Liver (tissue), 9 donors: Measurements from ENCODE around the gene TNFAIP1. TPM values are rescaled to one million over a fixed set of nuclear protein-coding genes. Genes with fewer than 3 reads are reported as not detected.

Experiments
- DNase-seq: peaks from one replicate; pipeline ENCODE4 v3.0.0-alpha.2; 2017; ENCODE audit warnings: low spot score
- H3K27ac ChIP-seq, 2 donors: one replicate each; pipeline ENCODE4 v1.7.0; 2013; ENCODE audit warnings: inconsistent platforms in 2 of 2, low read length in 2 of 2, control low read depth in 1 of 2, low read depth in 1 of 2, mild to moderate bottlenecking in 1 of 2
- H3K27me3 ChIP-seq, 4 donors: one replicate each; pipeline versions ENCODE4 v1.6.1 to v1.7.0; 2013; ENCODE audit warnings: low read length in 3 of 4, inconsistent platforms in 1 of 4, mild to moderate bottlenecking in 1 of 4, moderate library complexity in 1 of 4; ENCODE audit not compliant: control insufficient read depth in 4 of 4, insufficient read depth in 4 of 4
- H3K36me3 ChIP-seq, 4 donors: one replicate each; pipeline versions ENCODE4 v1.6.1 to v1.7.0; 2013; ENCODE audit warnings: low read length in 3 of 4, mild to moderate bottlenecking in 3 of 4, low read depth in 1 of 4, moderate library complexity in 1 of 4; ENCODE audit not compliant: control insufficient read depth in 4 of 4, insufficient read depth in 3 of 4
- H3K4me1 ChIP-seq, 4 donors: one replicate each; pipeline versions ENCODE4 v1.6.1 to v1.7.0; 2013; ENCODE audit warnings: low read length in 3 of 4, mild to moderate bottlenecking in 3 of 4, moderate library complexity in 1 of 4; ENCODE audit not compliant: control insufficient read depth in 4 of 4, insufficient read depth in 4 of 4
- H3K4me3 ChIP-seq, 3 donors: one replicate each; pipeline versions ENCODE4 v1.6.1 to v1.7.0; 2013; ENCODE audit warnings: low read length in 3 of 3, control low read depth in 1 of 3, low read depth in 1 of 3, mild to moderate bottlenecking in 1 of 3
- H3K9ac ChIP-seq, 2 donors: one replicate each; pipeline ENCODE4 v1.7.0; 2013; ENCODE audit warnings: low read length in 2 of 2, mild to moderate bottlenecking in 2 of 2, moderate library complexity in 2 of 2, control low read depth in 1 of 2, low read depth in 1 of 2
- H3K9me3 ChIP-seq, 4 donors: one replicate each; pipeline versions ENCODE4 v1.6.1 to v1.7.0; 2013; ENCODE audit warnings: low read length in 3 of 4; ENCODE audit not compliant: control insufficient read depth in 4 of 4
- ATF3 ChIP-seq: IDR thresholded peaks from 2 replicates; pipeline ENCODE4 v1.6.1; 2016; ENCODE audit warnings: antibody characterized with exemption
- CTCF ChIP-seq: fragments of 150-350 bp; IDR thresholded peaks from 2 replicates; pipeline ENCODE4 v1.5.1; 2017; ENCODE audit warnings: improper control_type of control experiment, low read depth, low read length; ENCODE audit not compliant: missing input control
- EGR1 ChIP-seq, 2 donors: IDR thresholded peaks; 2 replicates each; pipeline ENCODE4 v1.6.1; 2016 to 2018; ENCODE audit warnings: antibody characterized with exemption in 2 of 2, low read depth in 2 of 2
- FOXA1 ChIP-seq: IDR thresholded peaks from 2 replicates; pipeline ENCODE4 v1.6.1; 2016; ENCODE audit warnings: antibody characterized with exemption
- FOXA2 ChIP-seq: IDR thresholded peaks from 2 replicates; pipeline ENCODE4 v1.6.1; 2016; ENCODE audit warnings: antibody characterized with exemption
- GABPA ChIP-seq, 2 donors: IDR thresholded peaks in 1 of 2; conservative IDR thresholded peaks in 1 of 2; 2 replicates each; pipeline ENCODE4 v1.6.1; 2016; ENCODE audit warnings: antibody characterized with exemption in 2 of 2, mild to moderate bottlenecking in 1 of 2, moderate library complexity in 1 of 2
- HNF4A ChIP-seq, 2 donors: conservative IDR thresholded peaks; 2 replicates each; pipeline ENCODE4 v1.6.1; 2016; ENCODE audit warnings: antibody characterized with exemption in 2 of 2, mild to moderate bottlenecking in 2 of 2
- HNF4G ChIP-seq: IDR thresholded peaks from 2 replicates; pipeline ENCODE4 v1.6.1; 2016; ENCODE audit warnings: antibody characterized with exemption
- JUND ChIP-seq, 2 donors: IDR thresholded peaks; 2 replicates each; pipeline ENCODE4 v1.6.1; 2016; ENCODE audit warnings: antibody characterized with exemption in 2 of 2
- MAX ChIP-seq: IDR thresholded peaks from 2 replicates; pipeline ENCODE4 v1.6.1; 2016; ENCODE audit warnings: antibody characterized with exemption
- NR2F2 ChIP-seq: IDR thresholded peaks from 2 replicates; pipeline ENCODE4 v1.6.1; 2016; ENCODE audit warnings: antibody characterized with exemption
- RAD21 ChIP-seq, 2 donors: IDR thresholded peaks; 2 replicates each; pipeline ENCODE4 v1.6.1; 2016; ENCODE audit warnings: antibody characterized with exemption in 2 of 2, mild to moderate bottlenecking in 2 of 2
- REST ChIP-seq: IDR thresholded peaks from 2 replicates; pipeline ENCODE4 v1.6.1; 2016; ENCODE audit warnings: antibody characterized with exemption, mild to moderate bottlenecking
- RXRA ChIP-seq, 2 donors: IDR thresholded peaks; 2 replicates each; pipeline ENCODE4 v1.6.1; 2017 to 2018; ENCODE audit warnings: antibody characterized with exemption in 2 of 2, mild to moderate bottlenecking in 1 of 2
- SP1 ChIP-seq: IDR thresholded peaks from 2 replicates; pipeline ENCODE4 v1.6.1; 2018; ENCODE audit warnings: antibody characterized with exemption, mild to moderate bottlenecking
- TAF1 ChIP-seq: conservative IDR thresholded peaks from 2 replicates; pipeline ENCODE4 v1.6.1; 2016; ENCODE audit warnings: antibody characterized with exemption, mild to moderate bottlenecking
- YY1 ChIP-seq: IDR thresholded peaks from 2 replicates; pipeline ENCODE4 v1.6.1; 2016; ENCODE audit warnings: antibody characterized with exemption, mild to moderate bottlenecking
- ZBTB33 ChIP-seq: IDR thresholded peaks from 2 replicates; pipeline ENCODE4 v1.6.1; 2016; ENCODE audit warnings: antibody characterized with exemption
- WGBS: extraction: QIAGEN DNeasy Blood & Tissue Kit; methylation state at CpG from one replicate; pipeline ENCODE4 v1.1.7; 2013; 5-methylcytosine and 5-hydroxymethylcytosine counted together
- polyA plus RNA-seq, 2 donors: library from polyadenylated mRNA; stranded (reverse) in 1 of 2; unstranded in 1 of 2; fragments of 200-250 nt in 1 of 2; fragments of >200 nt in 1 of 2; fragmentation: Nextera tagmentation in 1 of 2; extraction: Ambion mirVana in 1 of 2; gene quantifications; one replicate each; pipeline versions ENCODE4 v1.2.1 to v1.2.3, GENCODE V29; 2013 to 2015
- total RNA-seq, 2 donors: library from RNA; depleted of rRNA; stranded (reverse); fragments of >200 nt; gene quantifications; one replicate each; pipeline ENCODE4 v1.2.3, GENCODE V29; 2014
- donor health status: healthy.
- donor health status: healthy.
- donor health status: healthy.
- donor health status: healthy.
- donor health status: healthy.

The TNFAIP1 gene
- total and polyA plus RNA-seq, 4 donors, result 11.7 to 31.7 (median 19.6) TPM

GRCh38 chr17:28347261-28347891, 11.8 kb downstream of the TNFAIP1 start:
- Histone ChIP-seq H3K4me1 (peaks cover 23 to 67% (median 56%) of the 10 kb centered on the region in 4 donors), H3K36me3 (peaks cover 15 to 57% (median 43%) of the 10 kb centered on the region in 4 donors), H3K9me3 (no peaks in the 10 kb centered on the region), H3K27me3 (no peaks in the 10 kb centered on the region), H3K4me3 (peak overlapping the region in 1 of 3 donors; percentile 26), H3K27ac (peak overlapping the region; percentile 57 to 89), H3K9ac (peak overlapping the region; percentile 45 to 57)
- 34% methylated on average over 8 of the region's 8 CpGs for WGBS
- no peak for DNase-seq
- TF ChIP-seq HNF4A (conservative IDR thresholded peaks at IDR 0.05) (peak; percentile 17 to 64), RXRA (IDR thresholded peaks at IDR 0.05) (peak in 1 of 2 donors; percentile 56), FOXA2 (no peak), JUND (IDR thresholded peaks at IDR 0.05) (no peak), RAD21 (IDR thresholded peaks at IDR 0.05) (no peak)

- TF ChIP-seq HNF4G (no peak), ZBTB33 (no peak), NR2F2 (no peak), TAF1 (no peak), ATF3 (no peak), FOXA1 (no peak), YY1 (no peak), RAD21 (IDR thresholded peaks at IDR 0.05) (no peak), CTCF (no peak), REST (no peak), RXRA (IDR thresholded peaks at IDR 0.05) (no peak), EGR1 (IDR thresholded peaks at IDR 0.05; ENCODE audit: low read depth in 2 of 2) (no peak), FOXA2 (no peak), HNF4A (conservative IDR thresholded peaks at IDR 0.05) (no peak), SP1 (no peak), JUND (IDR thresholded peaks at IDR 0.05) (no peak), MAX (no peak), GABPA (IDR thresholded peaks at IDR 0.05 in 1 of 2, conservative IDR thresholded peaks at IDR 0.05 in 1 of 2) (no peak)
- Histone ChIP-seq H3K27me3 (no peaks in the 10 kb centered on the region), H3K9ac (no peak overlapping the region), H3K4me3 (no peak overlapping the region), H3K4me1 (peaks cover 23 to 55% (median 48%) of the 10 kb centered on the region in 4 donors), H3K27ac (peak overlapping the region in 1 of 2 donors; percentile 10), H3K36me3 (peaks cover 17 to 59% (median 50%) of the 10 kb centered on the region in 4 donors), H3K9me3 (no peaks in the 10 kb centered on the region)
- DNase-seq, result no peak
- 65% methylated on average over 3 of the region's 3 CpGs for WGBS
Observed at GRCh38 chr17:28348979-28349378, 13.4 kb downstream of the TNFAIP1 start.
